ENCODE measurements around the gene TAP2.

DNA sequence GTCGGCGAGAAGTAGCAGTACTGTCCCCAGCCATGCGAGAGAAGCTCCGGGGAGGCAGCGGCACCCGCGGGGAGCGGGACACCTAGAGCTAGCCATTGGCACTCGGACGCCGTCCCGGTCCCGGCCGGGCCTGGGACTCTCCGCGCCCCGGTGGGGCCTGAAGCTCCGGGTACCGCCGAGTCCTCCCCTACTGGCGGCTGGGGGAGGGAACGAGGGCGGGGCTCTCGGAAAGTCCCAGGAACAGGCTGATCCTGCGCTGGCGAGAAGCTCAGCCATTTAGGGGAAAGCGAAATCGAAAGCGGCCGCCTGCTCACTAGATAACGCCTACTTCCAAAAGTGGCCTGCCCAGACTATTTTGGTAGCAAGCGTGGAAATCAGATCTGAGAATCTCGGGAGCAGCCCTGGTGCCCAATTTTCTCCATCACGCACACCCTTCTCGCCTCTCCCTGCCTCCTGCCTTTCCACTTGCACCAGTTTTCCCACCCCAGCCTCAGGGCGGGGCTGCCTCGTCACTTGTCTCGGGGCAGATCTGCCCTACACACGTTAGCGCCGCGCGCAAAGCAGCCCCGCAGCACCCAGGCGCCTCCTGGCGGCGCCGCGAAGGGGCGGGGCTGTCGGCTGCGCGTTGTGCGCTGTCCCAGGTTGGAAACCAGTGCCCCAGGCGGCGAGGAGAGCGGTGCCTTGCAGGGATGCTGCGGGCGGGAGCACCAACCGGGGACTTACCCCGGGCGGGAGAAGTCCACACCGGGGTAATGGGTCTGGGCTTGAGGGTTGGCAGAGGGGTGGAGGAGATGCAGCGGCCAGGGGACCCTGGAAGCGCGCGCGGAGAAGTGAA is 15.2 kb upstream of the TAP2 start, which contains the start of the genes PSMB9 and TAP1:
- TF ChIP-seq, protein P1, sequence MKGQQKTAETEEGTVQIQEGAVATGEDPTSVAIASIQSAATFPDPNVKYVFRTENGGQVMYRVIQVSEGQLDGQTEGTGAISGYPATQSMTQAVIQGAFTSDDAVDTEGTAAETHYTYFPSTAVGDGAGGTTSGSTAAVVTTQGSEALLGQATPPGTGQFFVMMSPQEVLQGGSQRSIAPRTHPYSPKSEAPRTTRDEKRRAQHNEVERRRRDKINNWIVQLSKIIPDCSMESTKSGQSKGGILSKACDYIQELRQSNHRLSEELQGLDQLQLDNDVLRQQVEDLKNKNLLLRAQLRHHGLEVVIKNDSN (IDR thresholded peaks at IDR 0.05): no peak
- TF ChIP-seq CREB1 (IDR thresholded peaks at IDR 0.05; ENCODE audit: low read depth) (peak; percentile 83), RAD21 (IDR thresholded peaks at IDR 0.05; ENCODE audit: low read depth) (peak; percentile 49; the same call in 1 of the 2 replicates)
